H1 (cell line): ENCODE data around the gene FLT4. TPM values are rescaled to one million over a fixed set of nuclear protein-coding genes. Genes with fewer than 3 reads are reported as not detected.
A peak's percentile ranks its signal among the peaks of the same experiment; 100 is the strongest.

Experiments
- CTCF ChIA-PET: fragments of 300-600 bp; sonication (Branson Sonifier 250); formaldehyde crosslinking; loops from one replicate; lab custom pipeline; 2021; ENCODE audit not compliant: partially characterized antibody; lab: Charles Lee
- POLR2A ChIA-PET: fragments of 300-600 bp; sonication (Branson Sonifier 250); formaldehyde crosslinking; loops from one replicate; lab custom pipeline; 2021; ENCODE audit warnings: inconsistent platforms; ENCODE audit not compliant: partially characterized antibody; lab: Charles Lee
- DNase-seq, 2 experiments: peaks; one replicate each; pipeline versions ENCODE4 v3.0.0 to v3.0.0-alpha.2; 2010 to 2022; ENCODE audit warnings: low spot score in 2 of 2, low read depth in 1 of 2, mixed read lengths in 1 of 2
- FAIRE-seq: peaks from 2 replicates; lab custom pipeline; 2011; peaks lifted over from hg19 to GRCh38; lab: Jason Lieb, UNC
- H2AFZ ChIP-seq: 2 replicates; pipeline ENCODE4 v1.8.1; 2012; ENCODE audit warnings: low read length, inconsistent platforms
- H2AK5ac ChIP-seq: 2 replicates; pipeline ENCODE4 v1.6.1; 2013; ENCODE audit warnings: low read depth, low read length
- H2BK120ac ChIP-seq: replicated peaks from 2 replicates; pipeline ENCODE3; 2013; ENCODE audit warnings: low read depth, low read length, inconsistent platforms
- H2BK12ac ChIP-seq: 2 replicates; pipeline ENCODE4 v1.6.1; 2013; ENCODE audit warnings: low read depth, low read length
- H2BK15ac ChIP-seq: 2 replicates; pipeline ENCODE4 v1.6.1; 2013; ENCODE audit warnings: low read length
- H2BK20ac ChIP-seq: 2 replicates; pipeline ENCODE4 v1.6.1; 2013; ENCODE audit warnings: low read length
- H2BK5ac ChIP-seq: 2 replicates; pipeline ENCODE4 v1.6.1; 2013; ENCODE audit warnings: low read depth, low read length
- H3K14ac ChIP-seq: 2 replicates; pipeline ENCODE4 v1.6.1; 2013; ENCODE audit warnings: inconsistent platforms; ENCODE audit not compliant: insufficient read length
- H3K18ac ChIP-seq: 2 replicates; pipeline ENCODE4 v1.6.1; 2013; ENCODE audit warnings: low read length; ENCODE audit errors: extremely low read depth
- H3K23ac ChIP-seq: 2 replicates; pipeline ENCODE4 v1.6.1; 2013; ENCODE audit warnings: inconsistent platforms; ENCODE audit not compliant: insufficient read length
- H3K23me2 ChIP-seq: 2 replicates; pipeline ENCODE4 v1.6.1; 2013; ENCODE audit warnings: low read depth, low read length
- H3K27ac ChIP-seq: 2 replicates; pipeline ENCODE4 v1.6.1; 2011; ENCODE audit warnings: low read depth, low read length, inconsistent platforms
- H3K27me3 ChIP-seq, 4 experiments: replicated peaks in 1 of 4; 1 replicate in 1 of 4; 2 replicates in 3 of 4; pipeline versions ENCODE4 v1.6.1 to v1.8.1; 2011 to 2013; ENCODE audit warnings: low read length in 3 of 4, mild to moderate bottlenecking in 3 of 4, inconsistent platforms in 2 of 4, mixed read lengths in 2 of 4, moderate library complexity in 1 of 4; ENCODE audit not compliant: control insufficient read depth in 3 of 4, insufficient read depth in 3 of 4; ENCODE audit errors: extremely low read depth in 1 of 4
- H3K36me3 ChIP-seq, 4 experiments: 2 replicates each; pipeline versions ENCODE4 v1.6.1 to v1.8.1; 2011 to 2013; ENCODE audit warnings: mild to moderate bottlenecking in 4 of 4, low read length in 3 of 4, moderate library complexity in 2 of 4, control low read depth in 1 of 4, inconsistent platforms in 1 of 4; ENCODE audit not compliant: insufficient read depth in 4 of 4, control insufficient read depth in 2 of 4
- H3K4ac ChIP-seq: replicated peaks from 2 replicates; pipeline ENCODE3; 2013; ENCODE audit warnings: low read length, low read depth, mixed read lengths, inconsistent platforms; ENCODE audit not compliant: insufficient read length
- H3K4me1 ChIP-seq, 4 experiments: replicated peaks in 1 of 4; 1 replicate in 1 of 4; 2 replicates in 3 of 4; pipeline versions ENCODE4 v1.6.1 to v1.8.1; 2011 to 2013; ENCODE audit warnings: low read length in 3 of 4, inconsistent platforms in 2 of 4, mixed read lengths in 1 of 4; ENCODE audit not compliant: insufficient read depth in 4 of 4, control insufficient read depth in 3 of 4
- H3K4me2 ChIP-seq, 2 experiments: 2 replicates each; pipeline versions ENCODE4 v1.6.1 to v1.8.1; 2011 to 2013; ENCODE audit warnings: low read depth in 2 of 2, low read length in 2 of 2, control low read depth in 1 of 2, inconsistent platforms in 1 of 2, mild to moderate bottlenecking in 1 of 2; ENCODE audit not compliant: insufficient read depth in 1 of 2
- H3K4me3 ChIP-seq, 4 experiments: fragments of 200-600, 300-600 bp in 1 of 4; sonication (generic), shearing (Covaris generic), sonication (Bioruptor Twin) in 1 of 4; 2 replicates each; pipeline versions ENCODE4 v1.5.1 to v1.8.1; 2011 to 2016; ENCODE audit warnings: low read length in 4 of 4, low read depth in 3 of 4, control low read depth in 2 of 4, inconsistent platforms in 2 of 4, mild to moderate bottlenecking in 2 of 4, mixed read lengths in 1 of 4, moderate library complexity in 1 of 4; ENCODE audit not compliant: insufficient read depth in 2 of 4; ENCODE audit errors: extremely low read depth in 1 of 4
- H3K56ac ChIP-seq: replicated peaks from 2 replicates; pipeline ENCODE3; 2013; ENCODE audit warnings: low read depth, mild to moderate bottlenecking, mixed read lengths, low read length, inconsistent platforms; ENCODE audit not compliant: insufficient read length
- H3K79me1 ChIP-seq: 2 replicates; pipeline ENCODE4 v1.6.1; 2013; ENCODE audit warnings: low read depth, low read length, control low read depth
- H3K79me2 ChIP-seq, 2 experiments: 2 replicates each; pipeline versions ENCODE4 v1.6.1 to v1.8.1; 2012 to 2013; ENCODE audit warnings: low read length in 2 of 2, mild to moderate bottlenecking in 2 of 2, inconsistent platforms in 1 of 2; ENCODE audit not compliant: insufficient read depth in 2 of 2, control insufficient read depth in 1 of 2
- H3K9ac ChIP-seq, 4 experiments: replicated peaks in 1 of 4; 1 replicate in 1 of 4; 2 replicates in 3 of 4; pipeline versions ENCODE4 v1.6.1 to v1.8.1; 2011 to 2013; ENCODE audit warnings: low read depth in 3 of 4, low read length in 3 of 4, control low read depth in 2 of 4, mild to moderate bottlenecking in 2 of 4, moderate library complexity in 2 of 4, inconsistent platforms in 1 of 4; ENCODE audit errors: extremely low read depth in 1 of 4
- H3K9me3 ChIP-seq, 2 experiments: 2 replicates each; pipeline versions ENCODE4 v1.6.1 to v1.8.1; 2012 to 2013; ENCODE audit warnings: mild to moderate bottlenecking in 2 of 2, moderate library complexity in 2 of 2, control low read depth in 1 of 2, inconsistent platforms in 1 of 2, low read depth in 1 of 2, low read length in 1 of 2, mixed read lengths in 1 of 2; ENCODE audit not compliant: insufficient read depth in 2 of 2
- H4K20me1 ChIP-seq, 2 experiments: replicated peaks in 1 of 2; 2 replicates each; pipeline versions ENCODE3 to v1.8.1; 2011 to 2013; ENCODE audit warnings: inconsistent platforms in 2 of 2, low read length in 2 of 2, mild to moderate bottlenecking in 1 of 2; ENCODE audit not compliant: insufficient read depth in 2 of 2, control insufficient read depth in 1 of 2
- H4K5ac ChIP-seq: 2 replicates; pipeline ENCODE4 v1.6.1; 2013; ENCODE audit warnings: low read length, low read depth, mixed read lengths, inconsistent platforms; ENCODE audit not compliant: insufficient read length
- H4K8ac ChIP-seq: 2 replicates; pipeline ENCODE4 v1.8.0; 2013; ENCODE audit warnings: mild to moderate bottlenecking, moderate library complexity, low read length, inconsistent platforms; ENCODE audit not compliant: insufficient read depth; ENCODE audit errors: extremely low read depth
- H4K91ac ChIP-seq: replicated peaks from 2 replicates; pipeline ENCODE3; 2013; ENCODE audit warnings: low read length, mixed read lengths, inconsistent platforms; ENCODE audit not compliant: insufficient read length
- CREB1 ChIP-seq: IDR thresholded peaks from 2 replicates; pipeline ENCODE4 v1.6.1; 2012; ENCODE audit warnings: inconsistent platforms
- WGBS, 2 experiments: shearing (Covaris generic) in 1 of 2; methylation state at CpG; one replicate each; pipeline versions ENCODE4 v1.1.6 to v1.1.7; 2013 to 2015; ENCODE audit warnings: low lambda C conversion rate in 2 of 2, mixed read lengths in 2 of 2, inconsistent platforms in 1 of 2, low coverage in 1 of 2, missing lambda C conversion rate in 1 of 2; ENCODE audit not compliant: insufficient replicate concordance in 2 of 2, insufficient coverage in 1 of 2, insufficient read length in 1 of 2; ENCODE audit errors: extremely low coverage in 1 of 2, missing lambda C conversion rate in 1 of 2; 5-methylcytosine and 5-hydroxymethylcytosine counted together
- polyA plus RNA-seq, 7 experiments: library from polyadenylated mRNA; depleted of rRNA in 3 of 7; stranded (reverse) in 5 of 7; unstranded in 2 of 7; fragments of >200 nt in 5 of 7; fragments of 200-250 nt in 2 of 7; gene quantifications; 1 replicate in 5 of 7; 2 replicates in 1 of 7; 4 replicates in 1 of 7; pipeline versions ENCODE4 v1.2.1 to v1.2.3, GENCODE V29; 2011 to 2013; ENCODE audit warnings: missing spikeins in 2 of 7, mixed read lengths in 2 of 7
- total RNA-seq: library from RNA; stranded (reverse); fragmentation: NEBNext Ultra II Directional; extraction: Animal tissue kit (Norgen Biotek cat#: 25700); gene quantifications from 2 replicates; pipeline ENCODE4 v1.2.1, GENCODE V29; 2021

The FLT4 gene
- total and polyA plus RNA-seq, 2 of the 8 experiments (the other 6 are each of a cell fraction or from before 2014, with no cell fraction given): 6.5 to 7.7 TPM

- Histone ChIP-seq H3K23ac (no peak overlapping the region), H3K4me2 (no peak overlapping the region), H2BK5ac (no peak overlapping the region), H2BK12ac (no peak overlapping the region)
- no peak for DNase-seq
- TF ChIP-seq CREB1: no peak
- TF ChIP-seq, all 59 proteins: peak for 0
- no peak overlapping the region for H3K27ac ChIP-seq
- no peak overlapping the region for H4K91ac ChIP-seq
- no peak overlapping the region for H3K18ac ChIP-seq
- no peak overlapping the region for H3K56ac ChIP-seq
- ChIA-PET CTCF (interaction anchor here (0.7 to 2.4 kb wide), 3 partner anchors 8 to 24 kb away, joined by 3 to 14 read pairs (median 5); no protein-coding TSS in a partner anchor), POLR2A (interaction anchor here (1.2 to 1.5 kb wide), 2 partner anchors 23 to 51 kb away, joined by 3 read pairs; no protein-coding TSS in a partner anchor)
- H2AFZ ChIP-seq: no peak overlapping the region
- H2BK20ac ChIP-seq: no peak overlapping the region
- H3K79me2 ChIP-seq: no peaks in the 10 kb centered on the region
- H3K27me3 ChIP-seq: peaks cover 13 to 28% (median 23%) of the 10 kb centered on the region in 4 experiments
- H3K36me3 ChIP-seq: no peaks in the 10 kb centered on the region; a peak in 1 of 8 replicates
- H3K23me2 ChIP-seq: peaks cover 15% of the 10 kb centered on the region; the same call in 1 of the 2 replicates
- peaks cover 0 to 7% (median 2%) of the 10 kb centered on the region in 4 experiments; a peak in 5 of 7 replicates for H3K4me1 ChIP-seq
- H3K79me1 ChIP-seq: no peaks in the 10 kb centered on the region
- no peak overlapping the region for H2BK120ac ChIP-seq
- H3K9me3 ChIP-seq: no peaks in the 10 kb centered on the region
- 91% methylated on average over 25 of the region's 25 CpGs; no CpG with 5 or more reads in 1 of the 2 experiments for WGBS, 2 experiments
- no peak overlapping the region for H2AK5ac ChIP-seq
- H4K8ac ChIP-seq: no peak overlapping the region; the same call in 1 of the 2 replicates
- no peak overlapping the region for H3K14ac ChIP-seq
- no peak overlapping the region for H2BK15ac ChIP-seq
- no peak overlapping the region for H4K5ac ChIP-seq
- peak overlapping the region in 1 of 4 experiments; percentile 47; a peak in 1 of 7 replicates for H3K9ac ChIP-seq
- H4K20me1 ChIP-seq: peaks cover 0 to 2% of the 10 kb centered on the region in 2 experiments
- no peak overlapping the region for H3K4ac ChIP-seq
- FAIRE-seq: no peak
- H3K4me3 ChIP-seq: no peak overlapping the region
Measured at GRCh38 chr5:180595381-180596114, 53.9 kb downstream of the FLT4 start.
